Neuronal stem cell (in vitro differentiated cells): ENCODE data around the gene CBX4.

ENCODE experiments used
- DNase-seq: peaks from one replicate; pipeline ENCODE4 v3.0.0-alpha.2; 2013; ENCODE audit warnings: low spot score
- H2AFZ ChIP-seq: one replicate; pipeline ENCODE4 v1.6.1; 2013; ENCODE audit warnings: mild to moderate bottlenecking, low read length, inconsistent platforms
- H2AK5ac ChIP-seq: 2 replicates; pipeline ENCODE4 v1.6.1; 2013; ENCODE audit warnings: low read depth, mild to moderate bottlenecking, inconsistent platforms, low read length, moderate library complexity, mixed read lengths
- H2BK120ac ChIP-seq: 2 replicates; pipeline ENCODE4 v1.6.1; 2013; ENCODE audit warnings: low read depth, mild to moderate bottlenecking, inconsistent platforms, low read length, moderate library complexity, mixed read lengths
- H2BK12ac ChIP-seq: one replicate; pipeline ENCODE4 v1.6.1; 2013; ENCODE audit warnings: low read length, inconsistent platforms
- H2BK15ac ChIP-seq: 2 replicates; pipeline ENCODE4 v1.6.1; 2013; ENCODE audit warnings: mild to moderate bottlenecking, low read length, inconsistent platforms, mixed read lengths
- H2BK5ac ChIP-seq: one replicate; pipeline ENCODE4 v1.6.1; 2013; ENCODE audit warnings: inconsistent platforms, mild to moderate bottlenecking, low read length, moderate library complexity
- H3K14ac ChIP-seq: one replicate; pipeline ENCODE4 v1.6.1; 2013; ENCODE audit warnings: low read length, inconsistent platforms
- H3K18ac ChIP-seq: 2 replicates; pipeline ENCODE4 v1.6.1; 2013; ENCODE audit warnings: low read length, inconsistent platforms
- H3K23ac ChIP-seq: 2 replicates; pipeline ENCODE4 v1.6.1; 2013; ENCODE audit warnings: low read depth, mild to moderate bottlenecking, mixed read lengths, low read length, inconsistent platforms; ENCODE audit not compliant: poor library complexity
- H3K27ac ChIP-seq: replicated peaks from 3 replicates; pipeline ENCODE4 v1.5.1; 2013; ENCODE audit warnings: low read length, inconsistent platforms
- H3K27me3 ChIP-seq, 3 experiments: 2 replicates each; pipeline ENCODE4 v1.6.1; 2013; ENCODE audit warnings: low read length in 3 of 3, mild to moderate bottlenecking in 2 of 3, inconsistent platforms in 1 of 3, low read depth in 1 of 3, mixed read lengths in 1 of 3, moderate library complexity in 1 of 3; ENCODE audit not compliant: control insufficient read depth in 3 of 3, insufficient read depth in 3 of 3
- H3K36me3 ChIP-seq, 2 donors: replicated peaks in 1 of 2; 2 replicates each; pipeline ENCODE4 v1.6.1; 2013; ENCODE audit warnings: low read length in 2 of 2; ENCODE audit not compliant: control insufficient read depth in 2 of 2, insufficient read depth in 2 of 2
- H3K4ac ChIP-seq: 2 replicates; pipeline ENCODE4 v1.6.1; 2013; ENCODE audit warnings: inconsistent platforms, mild to moderate bottlenecking, low read length, moderate library complexity
- H3K4me1 ChIP-seq, 2 donors: 1 replicate in 1 of 2; 2 replicates in 1 of 2; pipeline ENCODE4 v1.6.1; 2013; ENCODE audit warnings: low read length in 2 of 2, low read depth in 1 of 2; ENCODE audit not compliant: control insufficient read depth in 2 of 2, insufficient read depth in 1 of 2
- H3K4me2 ChIP-seq: one replicate; pipeline ENCODE4 v1.6.1; 2013; ENCODE audit warnings: mild to moderate bottlenecking, low read length, inconsistent platforms; ENCODE audit not compliant: insufficient read depth, poor library complexity, severe bottlenecking
- H3K4me3 ChIP-seq, 2 donors: 2 replicates each; pipeline ENCODE4 v1.5.1; 2013; ENCODE audit warnings: low read length in 2 of 2, mild to moderate bottlenecking in 2 of 2, inconsistent platforms in 1 of 2, moderate library complexity in 1 of 2
- H3K79me1 ChIP-seq: one replicate; pipeline ENCODE4 v1.6.1; 2013; ENCODE audit warnings: low read depth, mild to moderate bottlenecking, inconsistent platforms, low read length, moderate library complexity
- H3K9ac ChIP-seq: one replicate; pipeline ENCODE4 v1.6.1; 2013; ENCODE audit warnings: mild to moderate bottlenecking, low read depth, low read length, inconsistent platforms; ENCODE audit not compliant: poor library complexity
- H3K9me3 ChIP-seq, 2 donors: replicated peaks in 1 of 2; 2 replicates each; pipeline versions ENCODE3 to v1.6.1; 2013; ENCODE audit warnings: low read length in 2 of 2, mild to moderate bottlenecking in 2 of 2, inconsistent platforms in 1 of 2, low read depth in 1 of 2, mixed read lengths in 1 of 2, moderate library complexity in 1 of 2; ENCODE audit not compliant: control insufficient read depth in 2 of 2, insufficient read depth in 1 of 2
- H4K8ac ChIP-seq: one replicate; pipeline ENCODE4 v1.6.1; 2013; ENCODE audit warnings: low read depth, mild to moderate bottlenecking, inconsistent platforms, low read length, moderate library complexity
- H4K91ac ChIP-seq: one replicate; pipeline ENCODE4 v1.6.1; 2013; ENCODE audit warnings: low read length, low read depth, mild to moderate bottlenecking, inconsistent platforms; ENCODE audit not compliant: poor library complexity
- WGBS, 2 donors: extraction: QIAGEN DNeasy Blood & Tissue Kit; methylation state at CpG; one replicate each; pipeline ENCODE4 v1.1.7; 2013; ENCODE audit warnings: missing lambda C conversion rate in 2 of 2, mixed read lengths in 1 of 2; ENCODE audit not compliant: insufficient read length in 2 of 2, insufficient replicate concordance in 1 of 2; ENCODE audit errors: extremely low coverage in 2 of 2; 5-methylcytosine and 5-hydroxymethylcytosine counted together

CBX4 gene

DNA sequence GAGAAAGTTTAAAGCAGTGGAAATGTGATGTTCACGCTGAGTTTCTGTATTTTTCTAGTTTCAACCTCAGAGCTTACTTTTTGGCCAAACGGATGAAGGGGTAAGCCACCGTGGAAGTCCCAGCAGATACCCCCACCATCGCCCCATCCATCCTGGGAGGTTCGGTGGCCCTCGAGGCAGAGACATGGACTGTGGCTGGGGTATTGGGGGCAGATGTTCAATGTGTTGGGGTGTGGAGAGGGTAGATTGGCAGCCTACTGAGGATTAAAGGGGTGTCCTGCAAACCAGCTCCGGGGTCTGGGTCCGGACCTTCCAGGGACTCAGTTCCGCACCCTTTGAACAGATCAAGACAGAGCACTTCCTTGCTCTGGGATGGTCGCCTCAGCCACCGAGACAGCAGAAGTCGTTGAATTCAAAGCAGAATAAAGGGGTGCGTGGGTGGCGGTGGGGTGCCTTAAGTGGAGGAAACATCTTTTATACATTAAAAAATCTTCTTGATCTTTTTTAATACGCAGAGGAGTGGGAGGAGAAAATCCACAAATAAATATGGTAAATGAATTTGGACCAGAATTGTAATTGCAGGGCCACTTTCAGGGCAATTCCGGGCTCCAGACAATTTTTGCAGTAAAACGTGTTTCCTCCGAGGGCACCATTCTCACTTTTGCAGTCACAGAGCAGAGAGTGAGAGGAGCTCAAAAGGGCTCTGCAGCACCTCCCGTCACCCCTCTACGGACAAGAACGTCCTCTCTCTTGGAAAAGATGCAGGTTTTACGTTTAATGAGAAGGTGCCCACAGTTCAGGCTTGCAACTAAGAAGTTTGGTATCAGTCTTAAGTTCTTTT lies 34.2 kb downstream of the CBX4 start:
- no peak for DNase-seq
- WGBS, 2 donors: no CpG with 5 or more reads among the region's 22 CpGs
- no peak overlapping the region for H3K14ac ChIP-seq
- no peak overlapping the region for H3K27ac ChIP-seq
- H2AK5ac ChIP-seq: no peak overlapping the region
- no peak overlapping the region for H2BK120ac ChIP-seq
- no peak overlapping the region for H3K4me2 ChIP-seq
- peaks cover 58 to 98% (median 86%) of the 10 kb centered on the region in 3 experiments for H3K27me3 ChIP-seq
- H4K91ac ChIP-seq: no peak overlapping the region
- H2AFZ ChIP-seq: peak overlapping the region; percentile 26
- no peak overlapping the region for H2BK15ac ChIP-seq
- H2BK5ac ChIP-seq: no peak overlapping the region
- H3K4me3 ChIP-seq: peak overlapping the region in 1 of 2 donors; percentile 38
- H3K9ac ChIP-seq: no peak overlapping the region
- H3K9me3 ChIP-seq: peaks cover 0 to 9% of the 10 kb centered on the region in 2 donors
- no peaks in the 10 kb centered on the region for H3K79me1 ChIP-seq
- peaks cover 13 to 49% of the 10 kb centered on the region in 2 donors for H3K4me1 ChIP-seq
- no peak overlapping the region for H4K8ac ChIP-seq
- no peak overlapping the region for H3K4ac ChIP-seq
- H3K18ac ChIP-seq: no peak overlapping the region
- no peak overlapping the region for H2BK12ac ChIP-seq
- H3K36me3 ChIP-seq: no peaks in the 10 kb centered on the region
- H3K23ac ChIP-seq: no peak overlapping the region

DNA sequence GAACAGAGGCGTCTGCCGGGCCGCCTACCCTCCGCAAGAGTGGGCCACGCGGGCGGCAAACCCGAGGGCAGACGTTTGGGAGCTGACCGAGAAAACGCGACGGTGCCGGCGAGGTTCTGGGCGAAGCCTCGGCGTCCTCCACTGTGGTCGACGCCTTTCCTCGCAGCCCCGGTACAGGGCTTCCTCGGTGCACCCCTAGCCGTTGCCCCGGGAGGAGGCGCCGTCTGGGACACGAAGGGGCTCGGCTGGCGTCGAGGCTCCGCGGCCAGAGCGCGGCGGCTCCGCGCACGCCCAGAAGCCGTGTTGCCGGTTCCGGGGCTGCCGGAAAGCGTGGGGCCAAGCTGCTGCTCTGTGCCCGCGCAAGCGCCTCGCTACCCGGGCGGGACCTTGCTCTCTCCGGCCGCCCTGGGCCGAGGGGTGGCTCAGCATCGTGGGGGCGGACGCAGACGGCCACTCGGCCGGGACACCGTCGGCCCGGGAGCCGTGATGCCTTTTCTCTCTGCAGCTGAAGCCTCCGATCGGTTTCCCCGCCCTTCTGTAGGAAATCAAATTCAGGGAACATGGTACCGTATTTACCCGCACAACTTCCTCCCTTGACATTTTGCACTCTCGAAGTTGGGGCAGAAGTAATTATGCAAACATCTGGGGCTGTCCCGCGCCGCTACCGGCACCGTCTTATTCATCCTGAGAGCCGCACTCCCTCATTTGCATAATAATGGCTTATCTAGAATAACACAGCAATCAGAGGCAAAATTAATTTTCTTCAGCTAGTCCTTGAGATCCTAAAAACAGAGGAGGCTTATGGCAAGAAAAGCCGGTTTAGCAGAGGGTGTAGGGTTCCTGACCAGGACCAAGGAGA lies 35.0 kb downstream of the CBX4 start:
- H2AFZ ChIP-seq: peak overlapping the region; percentile 90
- H3K4me3 ChIP-seq: peak overlapping the region; percentile 3 to 38
- no CpG with 5 or more reads among the region's 76 CpGs for WGBS, 2 donors

DNA sequence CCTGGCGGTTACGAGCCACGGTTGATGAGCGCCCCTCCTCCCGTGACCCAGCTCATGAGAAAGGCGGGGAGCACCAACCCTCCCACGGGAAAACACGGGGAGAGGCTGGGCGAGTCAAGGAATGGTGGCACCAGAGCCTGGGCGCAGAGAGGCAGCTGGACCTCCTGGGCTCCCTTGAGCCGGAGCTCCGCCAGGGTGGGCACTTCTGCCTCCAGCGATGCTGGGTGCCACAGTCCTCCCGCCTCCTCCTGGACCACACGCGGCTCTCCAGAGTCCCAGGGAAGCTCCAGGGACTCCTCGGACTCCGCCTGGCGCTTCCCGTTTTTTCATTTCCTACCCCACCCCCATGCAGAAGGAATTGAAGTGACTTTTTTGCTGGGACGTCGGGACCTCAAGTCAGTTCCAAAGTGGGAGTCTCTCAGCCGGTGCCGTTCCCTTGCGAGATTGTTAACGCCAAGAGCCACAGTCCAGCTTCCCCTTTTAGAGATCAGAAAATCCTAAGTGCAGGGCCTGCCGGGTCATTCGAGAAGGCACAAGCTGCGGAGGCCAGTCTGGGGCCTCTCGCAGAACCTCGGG lies 35.7 kb downstream of the CBX4 start:
- no peaks in the 10 kb centered on the region for H3K36me3 ChIP-seq
- no peak overlapping the region for H3K4me2 ChIP-seq
- no peaks in the 10 kb centered on the region for H3K79me1 ChIP-seq
- peak overlapping the region; percentile 31 for H3K4ac ChIP-seq
- peak overlapping the region in 1 of 2 donors; percentile 38 for H3K4me3 ChIP-seq
- H4K91ac ChIP-seq: no peak overlapping the region
- DNase-seq: no peak
- H3K9ac ChIP-seq: peak overlapping the region; percentile 7
- peak overlapping the region; percentile 86 for H3K23ac ChIP-seq
- peak overlapping the region; percentile 72 for H3K14ac ChIP-seq
- H3K9me3 ChIP-seq: peaks cover 0 to 9% of the 10 kb centered on the region in 2 donors
- H2BK15ac ChIP-seq: peak overlapping the region; percentile 64
- H2BK12ac ChIP-seq: peak overlapping the region; percentile 95
- H3K27ac ChIP-seq: no peak overlapping the region
- WGBS, 2 donors: no CpG with 5 or more reads among the region's 31 CpGs
- H3K4me1 ChIP-seq: peaks cover 16 to 55% of the 10 kb centered on the region in 2 donors
- H2AFZ ChIP-seq: peak overlapping the region; percentile 90
- peaks cover 67 to 100% (median 96%) of the 10 kb centered on the region in 3 experiments for H3K27me3 ChIP-seq
- no peak overlapping the region for H4K8ac ChIP-seq
- peak overlapping the region; percentile 61 for H2AK5ac ChIP-seq
- H2BK120ac ChIP-seq: no peak overlapping the region
- no peak overlapping the region for H2BK5ac ChIP-seq
- H3K18ac ChIP-seq: peak overlapping the region; percentile 82

More for the DNA sequence above, 35.0 kb downstream of the CBX4 start:
- Histone ChIP-seq H2BK5ac (no peak overlapping the region), H3K9me3 (peaks cover 0 to 9% of the 10 kb centered on the region in 2 donors), H3K14ac (no peak overlapping the region), H4K91ac (no peak overlapping the region), H3K27ac (no peak overlapping the region), H3K23ac (peak overlapping the region; percentile 13), H4K8ac (no peak overlapping the region), H2BK15ac (peak overlapping the region; percentile 64), H3K4me1 (peaks cover 16 to 52% of the 10 kb centered on the region in 2 donors), H3K4me2 (peak overlapping the region; percentile 55), H2BK120ac (no peak overlapping the region), H2AK5ac (peak overlapping the region; percentile 51), H3K27me3 (peaks cover 64 to 100% (median 95%) of the 10 kb centered on the region in 3 experiments), H3K36me3 (no peaks in the 10 kb centered on the region), H2BK12ac (peak overlapping the region; percentile 95), H3K79me1 (no peaks in the 10 kb centered on the region), H3K9ac (peak overlapping the region; percentile 7), H3K4ac (peak overlapping the region; percentile 31), H3K18ac (peak overlapping the region; percentile 82)
- DNase-seq: no peak
